NCI-H1417 (cell line): ENCODE results near the gene ENO3.
"Not testable (repeated sequence)": the region's sequence is repeated elsewhere in the genome, so short reads cannot be mapped to it uniquely, and the experiment has no call there.

ENCODE experiments used
- DNase-seq, 3 experiments: peaks; one replicate each; lab custom pipeline; 2025; lab: John Stamatoyannopoulos, UW

ENO3 gene

GRCh38 chr17:4950746-4951204 lies at the start of gene ENO3:
TSS of gene ENO3 (plus strand) at chr17:4951119. CDS start at chr17:4951830, 711 bp downstream.
- peak; percentile 24 to 68 (median 42) for DNase-seq

GRCh38 chr17:4901648-4902344 lies 49.1 kb upstream of the ENO3 start:
- no peak for DNase-seq

GRCh38 chr17:4902540-4902939 lies 48.4 kb upstream of the ENO3 start:
- DNase-seq: no peak

- DNase-seq: peak; percentile 48 to 80 (median 53)
These were observed 47.7 kb upstream of the ENO3 start, which contains the start of gene CHRNE for GRCh38 chr17:4903051-4903818. TSS of gene CHRNE (minus strand) at chr17:4903098. CDS start at chr17:4903063, 35 bp downstream.

- not testable (repeated sequence) for DNase-seq
These were observed 44.3 kb upstream of the ENO3 start for GRCh38 chr17:4906642-4907041.

- DNase-seq: peak in 2 of 3 experiments; percentile 51 to 70
These were observed 42.6 kb upstream of the ENO3 start for GRCh38 chr17:4908301-4908700.

GRCh38 chr17:4908711-4909496 lies 42.0 kb upstream of the ENO3 start:
- peak; percentile 9 to 86 (median 71) for DNase-seq

GRCh38 chr17:4913994-4914393 lies 36.9 kb upstream of the ENO3 start:
- no peak for DNase-seq

- DNase-seq: not testable (repeated sequence)
These were observed 36.4 kb upstream of the ENO3 start for GRCh38 chr17:4914551-4914950.

GRCh38 chr17:4919511-4920047 lies 31.3 kb upstream of the ENO3 start:
- no peak for DNase-seq

GRCh38 chr17:4920351-4921048 lies 30.4 kb upstream of the ENO3 start:
- no peak for DNase-seq

GRCh38 chr17:4921320-4921719 lies 29.6 kb upstream of the ENO3 start:
- DNase-seq: no peak

GRCh38 chr17:4926577-4927335 lies 24.2 kb upstream of the ENO3 start:
- not testable (repeated sequence) for DNase-seq

- no peak for DNase-seq
These were observed 22.0 kb upstream of the ENO3 start for GRCh38 chr17:4928881-4929280.

GRCh38 chr17:4931963-4932362 lies 19.0 kb upstream of the ENO3 start, which contains the start of gene GP1BA:
TSS of gene GP1BA (plus strand) at chr17:4932277. CDS start at chr17:4932605, 328 bp downstream.
- DNase-seq: no peak

- no peak for DNase-seq
These were observed 18.2 kb upstream of the ENO3 start for GRCh38 chr17:4932756-4933155.

- DNase-seq: no peak
These were observed 17.3 kb upstream of the ENO3 start for GRCh38 chr17:4933646-4934045.

GRCh38 chr17:4934173-4934979 lies 16.5 kb upstream of the ENO3 start:
- no peak for DNase-seq

GRCh38 chr17:4935650-4936049 lies 15.3 kb upstream of the ENO3 start:
- DNase-seq: no peak

- no peak for DNase-seq
These were observed 14.5 kb upstream of the ENO3 start for GRCh38 chr17:4936436-4936835.
